Germinal center (tissue), 1 donor: Measurements from ENCODE around the gene ATXN10.

ENCODE experiments used
- DNase-seq: peaks from one replicate; pipeline ENCODE4 v3.0.0; 2012; ENCODE audit warnings: mixed read lengths, low spot score

The ATXN10 gene

DNA sequence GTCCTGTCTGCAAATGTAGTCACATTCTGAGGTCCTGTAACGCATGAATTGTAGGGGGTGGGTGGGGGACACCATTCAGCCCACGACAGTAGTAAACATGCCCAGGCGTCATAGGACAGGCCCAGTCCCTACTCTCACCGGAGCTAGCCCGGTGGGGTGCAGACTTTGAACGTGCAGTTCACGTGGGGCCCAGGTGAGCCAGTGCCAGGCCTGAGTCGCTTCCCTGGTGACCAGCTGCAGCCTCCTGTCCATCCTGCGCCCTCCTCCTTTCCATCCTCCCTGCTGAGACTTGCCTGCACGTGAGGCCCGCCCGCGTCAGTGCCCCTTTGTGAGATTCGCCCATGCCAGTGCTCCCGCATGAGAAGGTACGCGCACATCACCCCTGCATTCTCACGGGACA is 188.6 kb downstream of the ATXN10 start:
- no peak for DNase-seq

DNA sequence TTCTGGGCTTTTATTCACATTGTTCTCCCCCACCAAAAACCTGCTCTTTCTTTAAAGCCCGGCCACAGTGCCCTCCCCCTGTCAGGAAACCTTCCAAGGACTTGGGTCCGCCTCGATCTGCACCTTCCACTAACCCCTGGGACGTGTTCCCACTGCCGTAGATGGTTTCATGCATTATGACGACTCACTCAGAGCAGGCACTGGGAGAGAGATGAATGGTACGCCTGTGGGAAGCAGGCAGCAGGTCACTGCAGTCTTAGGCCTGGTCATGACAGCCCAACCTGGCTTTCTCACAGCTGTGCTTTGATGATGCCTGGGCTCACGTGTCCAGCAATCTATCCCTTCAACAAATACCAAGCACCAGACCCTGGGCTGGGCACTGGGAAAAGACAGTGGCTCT is 189.6 kb downstream of the ATXN10 start:
- DNase-seq: no peak

DNA sequence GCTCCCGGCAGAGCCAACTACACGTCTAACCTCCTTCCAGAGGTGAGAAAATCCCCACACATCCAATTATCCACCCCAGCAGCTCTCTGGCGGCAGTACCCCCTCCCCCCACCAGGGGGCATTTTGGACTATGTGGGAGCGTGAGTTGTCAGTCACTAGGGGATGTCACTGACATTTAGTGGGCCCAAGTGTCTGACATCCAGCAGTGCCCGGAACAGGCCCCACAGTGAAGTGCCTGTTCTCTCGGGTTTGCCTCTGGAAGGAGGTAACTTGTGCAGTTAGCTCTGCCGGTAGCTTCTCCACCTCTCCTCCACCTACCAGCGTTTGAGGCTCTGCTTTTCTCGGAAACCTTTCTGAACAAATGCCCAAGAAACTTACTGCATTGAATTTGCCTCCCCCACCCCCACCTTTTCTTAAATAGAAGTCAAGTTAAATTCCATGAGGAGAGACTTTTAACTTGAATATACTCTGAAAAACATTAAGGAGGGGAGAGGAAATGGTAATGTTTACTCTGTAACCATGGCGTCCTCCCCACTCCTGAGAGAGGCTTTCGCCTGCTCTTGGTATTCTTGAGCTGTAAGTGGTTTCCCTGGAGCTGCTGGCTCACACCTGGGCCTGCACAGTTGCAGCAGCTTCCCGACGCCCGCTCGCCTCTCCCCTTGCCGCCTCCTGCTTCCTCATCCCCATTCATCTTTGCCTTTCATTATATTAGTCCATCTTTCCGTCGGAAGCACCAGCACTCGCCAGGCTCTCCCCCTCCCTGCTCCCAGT is 192.5 kb downstream of the ATXN10 start:
- peak; percentile 81 for DNase-seq

DNA sequence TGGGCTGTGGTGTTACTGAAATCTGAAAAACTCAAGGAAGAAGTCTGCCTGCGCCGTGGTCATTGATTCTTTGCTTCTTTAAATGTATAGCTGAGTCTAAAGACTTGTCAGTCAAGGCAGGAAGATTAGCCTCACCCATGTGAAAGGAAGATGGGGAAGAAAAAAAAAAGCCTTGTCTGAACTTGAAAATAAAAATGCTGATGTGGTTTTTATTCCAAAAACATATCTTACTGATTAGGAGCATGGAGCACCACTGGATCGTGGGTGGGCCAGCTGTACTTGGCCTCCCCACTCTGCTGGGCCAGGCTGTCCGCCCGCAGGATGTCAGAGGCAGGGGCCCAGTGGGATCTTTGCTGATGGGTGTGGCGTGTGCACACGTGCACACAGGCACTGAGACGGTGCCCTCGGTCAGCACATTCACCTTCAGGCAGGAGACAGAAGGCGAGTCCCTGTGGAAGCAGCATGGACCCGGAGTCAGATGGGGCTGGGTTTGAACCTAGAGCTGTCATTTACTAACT is 193.4 kb downstream of the ATXN10 start:
- DNase-seq: no peak

DNA sequence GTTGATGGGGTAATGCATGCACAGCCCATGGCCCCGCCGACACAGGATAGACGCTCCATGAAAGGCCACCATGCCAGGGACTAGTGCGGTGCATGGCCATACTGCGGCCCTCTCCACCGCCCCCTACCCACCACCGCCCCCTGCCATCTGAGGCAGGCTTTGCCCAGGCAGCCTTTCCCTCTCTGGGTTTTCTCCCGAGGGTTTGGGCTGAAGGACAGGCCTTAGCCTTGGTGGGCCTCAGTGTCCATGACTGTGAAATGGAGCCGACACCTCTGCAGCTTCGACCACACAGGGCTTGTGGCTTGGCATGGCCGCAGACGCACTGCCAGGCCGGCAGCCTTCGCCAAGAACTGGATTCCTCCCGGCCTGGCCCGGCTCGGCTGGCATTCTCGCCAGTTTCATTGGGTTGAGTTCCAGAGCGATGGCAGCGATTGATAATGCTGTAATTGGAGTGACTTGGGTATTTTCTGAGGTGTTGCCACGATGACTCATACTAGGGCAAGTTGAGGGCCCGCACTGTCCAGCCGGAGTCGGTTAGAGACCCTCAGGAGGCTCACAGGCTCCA is 194.0 kb downstream of the ATXN10 start:
- DNase-seq: no peak

DNA sequence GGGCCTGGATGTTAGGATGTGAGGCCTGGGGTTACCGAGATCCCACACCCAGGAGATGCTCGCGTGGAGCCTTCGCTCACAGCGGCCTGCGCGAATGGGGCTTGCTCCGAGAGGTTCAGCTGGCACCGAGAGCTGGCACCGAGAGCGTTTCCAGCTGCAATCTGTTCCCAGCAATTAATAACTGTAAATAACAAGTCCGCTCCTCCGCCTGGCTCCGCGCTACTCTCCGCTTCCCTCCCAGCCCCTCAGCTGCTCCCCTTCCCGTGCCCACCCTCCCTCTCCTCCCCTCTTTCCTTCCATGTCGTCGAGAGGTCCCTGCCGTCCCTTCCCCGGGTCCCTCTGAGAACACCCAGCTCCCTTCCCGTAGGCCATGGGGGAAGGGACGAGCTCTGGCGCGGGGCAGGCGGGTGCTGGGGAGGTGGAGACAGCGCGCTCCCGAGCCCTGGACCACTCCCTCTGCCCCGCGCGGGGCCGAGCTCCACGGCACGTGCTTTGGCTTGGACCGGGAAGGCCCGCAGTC is 194.6 kb downstream of the ATXN10 start:
- no peak for DNase-seq

DNA sequence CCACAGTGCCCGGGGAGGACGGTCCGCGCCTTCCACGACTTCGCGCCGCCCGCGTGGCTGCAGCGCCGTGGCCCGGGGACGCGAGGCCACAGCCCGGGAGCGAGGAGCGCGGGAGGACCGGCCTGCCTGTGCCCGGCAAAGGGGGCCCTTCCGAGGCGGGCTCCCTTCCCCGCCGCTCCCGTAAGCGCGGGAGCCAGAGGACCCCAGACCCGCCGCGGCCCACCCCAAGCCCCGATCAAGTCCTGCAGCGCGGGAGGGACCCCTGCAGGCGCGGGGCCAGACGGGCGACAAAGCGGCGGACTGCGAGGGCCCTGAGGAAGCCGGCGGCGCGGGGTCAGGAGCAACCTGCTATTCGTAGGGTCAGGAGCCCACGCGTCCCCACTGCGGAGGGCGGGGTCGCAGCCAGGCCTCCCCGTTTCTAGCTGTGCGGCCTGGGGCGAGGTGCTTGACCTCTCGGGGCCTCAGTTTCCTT is 195.0 kb downstream of the ATXN10 start:
- no peak for DNase-seq

DNA sequence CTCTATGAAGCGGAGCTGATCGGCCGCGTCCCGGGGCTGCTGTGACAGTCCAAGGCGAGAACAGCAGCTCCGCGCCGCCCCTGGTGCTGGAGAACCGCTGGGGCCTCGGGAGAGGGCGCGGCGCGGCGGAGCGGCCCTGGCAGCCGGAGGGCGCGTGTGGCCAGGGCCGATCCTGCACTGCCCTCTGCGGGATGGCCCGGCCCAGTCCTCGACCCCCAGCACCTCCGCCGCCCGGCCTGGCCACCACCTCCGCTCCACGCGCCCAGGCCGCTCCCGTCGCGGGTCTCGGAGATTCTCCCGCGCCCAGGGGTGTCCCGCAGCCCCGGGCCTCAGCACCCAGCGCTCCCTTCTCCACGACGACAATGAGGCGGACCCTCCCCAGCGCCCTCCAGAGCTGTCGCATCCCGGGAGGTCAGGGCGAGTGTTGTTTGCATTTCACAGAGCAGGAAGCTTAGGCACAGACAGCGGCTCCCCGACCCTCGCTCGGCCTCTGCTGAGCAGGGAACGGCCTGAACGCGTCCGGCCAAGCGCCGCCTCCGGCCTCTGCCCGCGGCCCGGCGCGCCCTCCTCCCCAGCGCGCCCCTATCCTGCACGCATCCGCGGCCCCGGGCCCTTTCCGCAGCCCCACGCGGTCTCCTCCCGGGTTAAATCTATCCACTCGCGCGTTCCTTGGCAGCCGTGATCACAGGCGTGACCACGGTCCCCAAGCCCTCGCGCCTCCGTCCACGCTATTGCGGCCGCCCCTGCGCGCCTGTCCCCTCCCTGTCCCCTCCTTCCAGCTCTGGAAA is 195.7 kb downstream of the ATXN10 start:
- no peak for DNase-seq

DNA sequence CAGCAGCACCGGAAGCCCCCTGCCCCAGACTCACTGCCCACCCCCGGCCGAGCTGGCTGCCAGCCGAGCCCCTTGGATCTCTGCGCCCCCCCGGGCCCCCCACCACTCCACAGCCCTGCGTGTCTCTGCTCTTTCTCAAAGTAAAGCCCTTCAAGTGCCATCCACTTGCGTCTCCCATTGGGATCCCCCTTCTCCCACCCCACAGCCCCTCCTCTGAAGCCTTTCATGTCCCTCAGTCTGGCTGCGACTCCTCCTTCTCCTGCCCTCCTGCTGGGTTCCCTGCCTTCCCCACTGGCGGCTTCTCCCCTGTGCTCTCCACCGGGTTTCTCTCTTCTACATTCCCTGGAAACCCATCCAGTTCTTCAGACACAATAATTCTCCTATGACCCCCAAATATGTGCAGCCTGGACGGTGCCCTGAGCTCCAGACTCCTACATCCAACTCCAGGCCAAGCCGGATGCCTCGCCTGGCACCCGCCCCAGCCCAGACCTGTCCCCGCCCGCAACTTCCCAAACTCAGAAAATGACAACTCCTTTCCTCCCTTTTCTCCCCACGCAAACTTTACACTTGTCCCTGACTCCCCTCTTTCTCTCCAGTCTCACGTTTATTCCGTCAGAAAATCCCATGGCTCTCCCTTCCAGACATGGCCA is 196.4 kb downstream of the ATXN10 start:
- DNase-seq: no peak

DNA sequence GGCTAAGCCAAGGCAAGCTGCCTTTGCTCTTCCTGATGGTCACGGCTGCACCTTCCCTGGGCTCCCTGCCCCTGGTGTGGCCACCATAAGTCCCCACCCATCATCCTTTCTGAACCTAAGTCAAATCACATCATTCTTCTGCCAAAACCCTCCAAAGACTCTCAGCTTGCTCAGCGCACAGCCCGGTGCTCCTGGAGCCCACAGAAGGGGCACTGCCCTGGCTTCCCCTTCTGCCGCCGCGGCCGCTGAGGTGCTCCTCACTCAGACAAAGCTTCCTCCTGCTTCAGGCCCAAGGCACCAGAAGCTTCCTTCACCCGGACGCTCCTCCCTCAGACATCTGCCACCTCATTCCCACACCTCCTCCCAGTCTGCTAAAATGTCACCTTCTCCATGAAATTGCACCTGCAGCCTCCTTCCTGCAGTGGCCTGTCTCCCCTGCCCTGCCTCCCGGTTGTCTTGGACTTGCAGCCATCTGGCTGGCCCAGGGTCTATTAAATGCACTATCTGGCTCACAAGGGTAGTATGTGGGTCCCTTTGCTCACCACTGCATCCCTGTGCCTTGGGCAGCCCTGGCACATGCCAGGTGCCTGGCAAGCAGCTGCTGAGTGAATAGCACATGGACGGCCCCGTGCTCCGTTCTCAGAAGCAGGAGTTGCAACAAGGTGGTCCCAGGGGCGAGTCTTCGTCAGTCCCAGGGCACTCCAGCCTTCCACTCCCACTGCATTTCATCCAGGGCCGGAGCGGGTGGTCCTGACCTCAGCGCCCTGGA is 197.1 kb downstream of the ATXN10 start:
- DNase-seq: no peak

DNA sequence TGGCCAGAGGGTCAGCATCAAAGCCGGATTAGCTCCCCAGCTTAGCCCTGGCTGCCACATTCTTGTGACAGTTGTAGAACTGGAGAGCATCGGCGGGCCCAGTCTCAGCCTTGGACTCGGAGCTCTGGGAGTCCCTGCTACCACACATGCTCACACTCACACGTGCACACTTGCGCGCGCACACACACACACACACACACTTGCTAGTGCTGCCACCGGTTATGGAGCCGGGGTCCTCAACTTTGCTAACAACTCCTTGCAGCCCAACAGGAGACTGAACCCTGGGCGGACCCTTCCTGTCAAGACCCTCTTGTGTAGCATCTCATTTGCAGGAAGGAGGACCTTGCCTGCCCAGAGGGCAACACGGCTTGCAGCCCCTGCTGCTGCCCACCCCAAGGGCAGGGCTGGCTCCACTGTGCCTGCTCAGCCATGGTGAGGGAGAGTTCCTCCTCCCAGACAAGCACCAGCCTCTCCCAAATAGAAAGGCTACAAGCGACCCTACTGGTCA is 197.8 kb downstream of the ATXN10 start:
- no peak for DNase-seq

DNA sequence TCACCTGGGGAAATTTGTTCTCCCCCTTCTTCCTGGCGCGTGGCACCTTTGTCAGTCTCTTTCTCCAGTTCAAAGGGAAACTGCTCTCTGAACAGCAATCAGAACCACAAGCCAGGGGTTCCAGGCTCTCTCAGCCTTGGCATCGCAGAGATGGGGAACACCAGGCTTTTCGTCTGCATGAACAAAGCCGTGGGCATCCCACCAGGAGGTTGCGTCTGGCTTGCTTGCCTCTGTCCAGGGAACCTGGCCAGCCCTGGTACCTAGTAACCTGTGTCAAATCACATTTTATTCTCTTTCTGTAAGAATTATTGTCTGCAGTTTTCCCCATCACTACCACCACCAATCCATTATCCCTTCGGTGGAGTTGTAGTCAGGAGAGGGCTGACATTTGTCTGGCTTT is 198.4 kb downstream of the ATXN10 start:
- DNase-seq: no peak

DNA sequence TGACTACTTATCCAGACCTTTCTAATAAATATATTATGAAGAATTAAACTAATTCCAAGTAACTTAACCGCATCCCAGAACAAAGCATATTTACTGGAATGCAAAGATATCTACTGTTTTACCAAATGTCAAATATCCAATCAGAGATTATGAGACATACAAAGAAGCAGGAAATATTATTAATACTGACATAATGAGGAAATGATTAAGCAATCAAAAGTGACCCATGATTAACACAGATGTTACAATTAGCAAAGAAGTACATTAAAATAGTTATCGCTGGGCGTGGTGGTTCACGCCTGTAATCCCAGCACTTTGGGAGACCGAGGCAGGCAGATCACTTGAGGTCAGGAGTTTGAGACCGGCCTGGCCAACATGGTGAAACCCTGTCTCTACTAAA is 200.1 kb downstream of the ATXN10 start:
- no peak for DNase-seq

DNA sequence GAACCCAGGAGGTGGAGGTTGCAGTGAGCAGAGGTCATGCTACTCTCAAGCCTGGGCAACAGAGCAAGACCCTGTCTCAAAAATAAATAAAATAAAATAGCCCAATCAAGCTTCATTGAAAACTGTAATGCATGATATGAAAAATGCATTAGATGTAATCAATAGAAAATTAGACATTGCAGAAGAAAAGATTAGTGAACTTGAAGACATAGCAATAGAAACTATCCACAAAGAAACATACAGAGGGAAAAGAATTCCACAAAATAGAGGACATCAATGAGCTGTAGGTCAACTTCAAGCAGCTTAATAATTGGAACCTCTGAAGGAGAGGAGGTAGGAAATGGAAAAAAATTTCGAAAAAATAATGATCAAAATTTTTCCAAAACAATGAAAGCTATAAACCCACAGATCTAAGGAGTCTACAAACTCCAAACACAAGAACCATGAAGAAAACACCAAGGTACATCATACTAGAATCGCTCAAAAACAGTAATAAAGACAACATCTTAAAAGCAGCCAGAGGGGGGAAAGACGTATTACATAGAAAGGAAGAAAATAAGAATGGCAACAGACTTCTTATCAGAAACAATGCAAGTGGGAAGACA is 201.1 kb downstream of the ATXN10 start:
- no peak for DNase-seq

DNA sequence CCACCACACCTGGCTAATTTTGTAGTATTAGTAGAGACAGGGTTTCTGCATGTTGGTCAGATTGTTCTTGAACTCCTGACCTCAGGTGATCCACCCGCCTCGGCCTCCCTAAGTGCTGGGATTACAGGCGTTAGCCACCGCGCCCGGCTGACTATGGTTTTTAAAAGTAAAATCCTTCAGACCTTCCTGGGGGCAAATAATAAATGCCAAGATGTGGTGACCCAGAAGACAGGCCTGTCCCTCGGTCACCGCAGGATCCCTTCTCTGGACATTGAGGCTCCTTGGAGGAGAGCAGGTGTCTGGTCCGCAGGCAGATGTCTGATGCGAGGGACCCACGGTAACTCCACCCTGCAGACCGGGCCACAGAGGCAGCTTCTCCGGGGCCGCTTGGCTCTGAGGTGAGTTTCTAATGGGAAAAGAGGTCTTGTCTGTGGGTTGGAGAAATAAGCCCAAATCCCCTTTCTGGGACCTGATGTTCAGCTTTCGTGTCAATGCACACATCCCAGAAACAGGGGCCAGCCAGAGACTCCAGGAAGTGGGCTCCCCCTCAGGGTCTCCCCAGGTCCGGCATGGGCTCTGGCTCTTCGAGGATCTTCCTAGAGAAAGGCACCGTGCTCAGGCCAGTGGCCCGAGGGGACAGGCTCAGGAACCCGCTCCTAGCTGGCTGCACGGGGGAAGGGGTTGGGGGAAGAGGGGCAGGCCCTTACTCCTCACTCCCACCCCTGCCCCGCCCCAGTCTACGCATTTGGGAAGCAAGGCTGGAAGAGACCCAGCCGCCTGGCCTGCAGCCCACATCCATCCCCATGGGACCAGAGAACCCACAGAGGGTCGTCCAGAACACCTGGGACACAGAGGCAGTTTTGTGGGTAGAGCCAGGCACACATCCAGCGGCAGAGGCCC is 204.8 kb downstream of the ATXN10 start:
- DNase-seq: no peak

DNA sequence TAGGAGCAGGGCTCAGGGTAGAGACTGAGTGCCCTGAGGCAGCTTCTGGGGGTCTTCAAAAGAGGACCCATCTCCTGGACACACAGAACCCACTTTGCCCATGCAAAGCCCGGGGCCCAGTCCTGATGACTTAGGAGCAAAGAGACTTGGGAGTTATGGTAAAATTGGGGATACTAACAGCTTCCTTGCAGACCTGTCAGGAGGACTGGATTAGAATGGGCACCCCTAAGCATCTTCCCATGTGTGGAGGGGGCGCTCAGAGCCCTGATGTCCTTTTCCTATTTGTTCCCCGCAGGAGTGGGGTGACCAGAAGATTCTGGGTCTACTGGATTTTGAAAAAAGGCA is 205.4 kb downstream of the ATXN10 start:
- no peak for DNase-seq

DNA sequence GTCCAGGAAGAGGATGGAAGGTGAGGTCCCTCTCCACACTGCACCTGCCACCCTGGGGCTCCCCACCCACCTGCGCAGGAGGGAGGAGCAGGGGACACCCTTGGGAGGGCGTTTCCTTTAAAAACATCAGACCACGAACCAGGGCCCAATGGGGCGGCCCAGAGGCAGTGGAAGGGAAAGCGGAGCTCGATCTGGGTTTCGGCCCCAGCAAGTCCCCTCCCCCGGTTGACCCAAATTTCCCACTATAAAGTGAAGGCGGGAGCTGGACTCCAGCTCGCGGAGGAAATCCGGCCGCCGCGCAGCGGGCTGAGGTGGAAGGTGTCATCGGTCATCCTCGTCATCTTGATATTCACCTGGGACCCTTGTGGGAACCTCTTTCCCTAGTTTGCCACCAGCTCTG is 206.0 kb downstream of the ATXN10 start:
- DNase-seq: no peak

DNA sequence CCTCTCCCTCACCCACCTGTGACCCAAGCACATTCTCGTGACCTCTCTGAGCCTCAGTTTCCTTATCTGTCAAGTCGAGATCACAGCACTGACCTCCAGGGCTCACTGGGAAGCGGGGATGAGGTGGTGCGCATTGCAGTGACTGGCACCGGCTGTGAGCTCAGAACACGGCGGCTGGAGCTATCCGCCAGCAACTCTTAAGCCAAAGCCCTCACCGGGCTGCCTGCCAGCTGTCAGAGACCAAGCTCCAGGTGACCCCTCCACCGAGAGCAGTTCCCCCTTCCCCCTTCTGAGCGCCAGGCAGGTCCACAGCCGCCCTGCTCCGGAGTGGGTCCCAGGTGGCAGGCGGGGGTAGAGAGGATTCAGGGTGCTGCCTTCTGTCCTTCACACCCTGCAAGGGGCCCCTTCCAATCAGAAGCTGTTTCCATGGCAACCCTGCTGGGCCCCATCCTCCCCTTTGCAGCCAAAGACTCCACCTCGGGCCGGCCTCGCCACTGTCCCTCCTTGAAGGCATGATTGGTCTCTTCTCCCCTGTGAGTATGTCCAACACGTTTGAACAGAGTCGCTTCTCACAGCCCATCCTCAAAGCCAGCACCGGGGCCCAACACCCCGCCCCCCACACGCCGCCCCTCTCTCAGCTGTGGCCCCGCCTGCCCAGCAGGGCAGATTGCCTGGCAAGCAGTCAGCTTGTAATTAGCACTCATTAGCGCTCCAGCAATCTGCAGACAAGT is 206.6 kb downstream of the ATXN10 start:
- DNase-seq: no peak

DNA sequence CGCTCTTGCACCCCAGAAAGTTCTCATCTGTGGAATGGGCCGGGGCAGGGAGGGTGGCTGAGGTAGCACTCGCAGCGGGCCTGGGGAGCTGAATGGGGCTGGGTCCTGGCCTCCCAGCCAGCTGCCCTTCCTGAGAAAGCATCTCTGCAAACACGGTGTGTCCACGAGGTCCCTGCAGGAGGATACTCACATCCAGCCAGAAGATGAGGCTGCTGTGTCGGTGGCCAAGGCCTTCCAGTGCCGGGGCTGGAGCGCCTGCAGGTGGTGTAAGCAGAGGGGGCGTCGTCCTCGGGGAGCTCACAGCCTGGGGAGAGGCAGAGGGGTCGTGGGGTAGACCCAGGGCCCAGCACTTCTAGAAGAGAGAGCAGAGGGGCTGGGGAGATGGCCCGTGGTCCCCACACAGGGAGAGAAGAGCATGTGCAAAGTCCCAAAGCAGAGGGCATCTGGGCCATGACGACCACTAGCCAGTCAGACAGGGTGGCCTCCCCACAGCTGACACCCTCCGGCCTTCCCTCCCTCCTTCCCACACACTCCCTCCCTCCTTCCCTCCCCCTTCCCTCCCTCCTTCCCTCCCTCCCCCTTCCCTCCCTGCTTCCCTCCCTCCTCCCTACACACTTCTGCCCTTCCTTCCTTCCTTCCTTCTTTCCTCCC is 207.4 kb downstream of the ATXN10 start:
- no peak for DNase-seq
